ENCODE data around the gene PCSK4.
A peak's percentile ranks its signal among the peaks of the same experiment; 100 is the strongest.

PCSK4 gene

DNA sequence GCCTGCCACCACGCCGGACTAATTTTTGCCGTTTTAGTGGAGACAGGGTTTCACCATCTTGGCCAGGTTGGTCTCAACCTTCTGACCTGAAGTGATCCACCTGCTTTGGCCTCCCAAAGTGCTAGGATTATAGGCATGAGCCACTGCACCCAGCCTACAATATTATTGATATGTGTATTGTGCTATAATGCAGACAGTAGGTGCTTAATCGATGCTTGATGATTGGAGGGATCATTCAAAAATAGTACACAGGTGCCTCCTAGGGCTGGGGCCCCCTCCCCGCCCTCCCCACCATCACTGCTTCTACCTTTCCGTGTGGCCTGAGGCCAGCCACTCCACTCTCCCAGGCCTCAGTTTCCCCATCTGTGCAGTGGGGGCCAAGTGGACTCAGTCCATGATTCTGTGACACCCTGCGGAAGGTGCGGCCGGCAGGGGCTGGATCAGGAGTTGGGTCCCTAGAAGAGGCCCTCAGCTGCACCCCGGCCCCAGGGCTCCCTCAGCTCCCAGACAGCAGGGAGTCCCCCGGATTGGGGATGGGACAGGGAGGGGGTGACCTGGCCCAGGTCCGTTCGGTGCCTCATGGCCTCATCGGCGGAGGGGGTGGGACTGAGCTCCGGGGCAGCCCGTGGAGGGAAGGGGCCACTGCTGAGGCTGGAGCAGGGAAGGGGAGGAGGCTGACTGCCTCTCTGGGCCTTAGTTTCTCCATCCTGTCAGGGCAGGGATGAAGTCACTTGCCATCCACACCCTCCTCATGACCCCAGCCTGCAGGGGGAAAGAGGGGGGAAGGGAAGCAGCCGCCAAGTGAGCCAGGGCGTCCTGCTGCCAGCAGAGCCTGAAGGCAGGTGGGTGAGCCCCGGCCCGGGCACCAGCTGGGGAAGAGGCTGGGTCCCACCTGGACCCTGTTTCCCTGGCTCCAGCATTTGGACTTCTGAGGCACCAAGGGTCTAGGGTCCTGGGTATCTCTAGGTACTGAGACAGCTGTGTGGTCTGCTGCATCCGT is 21.5 kb upstream of the PCSK4 start:
- CTCF ChIA-PET: interaction anchor here (1.0 kb wide), 1 partner anchor 21 kb away, joined by 3 read pairs; no protein-coding TSS in a partner anchor
- no peak overlapping the region for H3K4me3 ChIP-seq (ENCODE audit: low read depth, low read length)
- POLR2A ChIA-PET: no interaction called here

More for the DNA sequence above, 21.5 kb upstream of the PCSK4 start:
- Histone ChIP-seq H3K4me1 (ENCODE audit: control insufficient read depth, insufficient read depth, low read length) (no peaks in the 10 kb centered on the region), H3K9me3 (ENCODE audit: control insufficient read depth, insufficient read depth, low read depth, low read length) (no peaks in the 10 kb centered on the region), H3K27ac (ENCODE audit: extremely low read depth, low read depth, low read length) (no peak overlapping the region), H3K36me3 (ENCODE audit: control insufficient read depth in 2 of 2, insufficient read depth in 1 of 2, low read length in 2 of 2) (no peaks in the 10 kb centered on the region)
- TF ChIP-seq ZNF510 (tag by site-specific recombination; IDR thresholded peaks at IDR 0.05; ENCODE audit: insufficient replicate concordance) (no peak), ZNF624 (tag by site-specific recombination; IDR thresholded peaks at IDR 0.05) (no peak), IKZF3 (tag by site-specific recombination; IDR thresholded peaks at IDR 0.05) (peak; percentile 23; the same call in 1 of the 2 replicates), ZNF248 (tag by site-specific recombination; IDR thresholded peaks at IDR 0.05) (no peak), MEIS1 (CRISPR knock-in tag; IDR thresholded peaks at IDR 0.05; ENCODE audit: borderline replicate concordance) (no peak), ZNF658 (tag by site-specific recombination; IDR thresholded peaks at IDR 0.05) (no peak), OVOL3 (tag by site-specific recombination; IDR thresholded peaks at IDR 0.05) (no peak), ZBTB48 (tag by site-specific recombination; IDR thresholded peaks at IDR 0.05) (no peak), ZNF341 (tag by site-specific recombination; IDR thresholded peaks at IDR 0.05; ENCODE audit: low read depth) (peak; percentile 13; the same call in 1 of the 2 replicates)
- TF ChIP-seq, protein P1, sequence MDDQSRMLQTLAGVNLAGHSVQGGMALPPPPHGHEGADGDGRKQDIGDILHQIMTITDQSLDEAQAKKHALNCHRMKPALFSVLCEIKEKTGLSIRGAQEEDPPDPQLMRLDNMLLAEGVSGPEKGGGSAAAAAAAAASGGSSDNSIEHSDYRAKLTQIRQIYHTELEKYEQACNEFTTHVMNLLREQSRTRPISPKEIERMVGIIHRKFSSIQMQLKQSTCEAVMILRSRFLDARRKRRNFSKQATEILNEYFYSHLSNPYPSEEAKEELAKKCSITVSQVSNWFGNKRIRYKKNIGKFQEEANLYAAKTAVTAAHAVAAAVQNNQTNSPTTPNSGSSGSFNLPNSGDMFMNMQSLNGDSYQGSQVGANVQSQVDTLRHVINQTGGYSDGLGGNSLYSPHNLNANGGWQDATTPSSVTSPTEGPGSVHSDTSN (CRISPR knock-in tag; IDR thresholded peaks at IDR 0.05): no peak
- TF ChIP-seq, protein P2, sequence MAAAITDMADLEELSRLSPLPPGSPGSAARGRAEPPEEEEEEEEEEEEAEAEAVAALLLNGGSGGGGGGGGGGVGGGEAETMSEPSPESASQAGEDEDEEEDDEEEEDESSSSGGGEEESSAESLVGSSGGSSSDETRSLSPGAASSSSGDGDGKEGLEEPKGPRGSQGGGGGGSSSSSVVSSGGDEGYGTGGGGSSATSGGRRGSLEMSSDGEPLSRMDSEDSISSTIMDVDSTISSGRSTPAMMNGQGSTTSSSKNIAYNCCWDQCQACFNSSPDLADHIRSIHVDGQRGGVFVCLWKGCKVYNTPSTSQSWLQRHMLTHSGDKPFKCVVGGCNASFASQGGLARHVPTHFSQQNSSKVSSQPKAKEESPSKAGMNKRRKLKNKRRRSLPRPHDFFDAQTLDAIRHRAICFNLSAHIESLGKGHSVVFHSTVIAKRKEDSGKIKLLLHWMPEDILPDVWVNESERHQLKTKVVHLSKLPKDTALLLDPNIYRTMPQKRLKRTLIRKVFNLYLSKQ (tag by site-specific recombination; IDR thresholded peaks at IDR 0.05; ENCODE audit: borderline replicate concordance): no peak
- TF ChIP-seq, protein P3, sequence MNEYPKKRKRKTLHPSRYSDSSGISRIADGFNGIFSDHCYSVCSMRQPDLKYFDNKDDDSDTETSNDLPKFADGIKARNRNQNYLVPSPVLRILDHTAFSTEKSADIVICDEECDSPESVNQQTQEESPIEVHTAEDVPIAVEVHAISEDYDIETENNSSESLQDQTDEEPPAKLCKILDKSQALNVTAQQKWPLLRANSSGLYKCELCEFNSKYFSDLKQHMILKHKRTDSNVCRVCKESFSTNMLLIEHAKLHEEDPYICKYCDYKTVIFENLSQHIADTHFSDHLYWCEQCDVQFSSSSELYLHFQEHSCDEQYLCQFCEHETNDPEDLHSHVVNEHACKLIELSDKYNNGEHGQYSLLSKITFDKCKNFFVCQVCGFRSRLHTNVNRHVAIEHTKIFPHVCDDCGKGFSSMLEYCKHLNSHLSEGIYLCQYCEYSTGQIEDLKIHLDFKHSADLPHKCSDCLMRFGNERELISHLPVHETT (tag by site-specific recombination; IDR thresholded peaks at IDR 0.05): no peak
- TF ChIP-seq, protein P4, sequence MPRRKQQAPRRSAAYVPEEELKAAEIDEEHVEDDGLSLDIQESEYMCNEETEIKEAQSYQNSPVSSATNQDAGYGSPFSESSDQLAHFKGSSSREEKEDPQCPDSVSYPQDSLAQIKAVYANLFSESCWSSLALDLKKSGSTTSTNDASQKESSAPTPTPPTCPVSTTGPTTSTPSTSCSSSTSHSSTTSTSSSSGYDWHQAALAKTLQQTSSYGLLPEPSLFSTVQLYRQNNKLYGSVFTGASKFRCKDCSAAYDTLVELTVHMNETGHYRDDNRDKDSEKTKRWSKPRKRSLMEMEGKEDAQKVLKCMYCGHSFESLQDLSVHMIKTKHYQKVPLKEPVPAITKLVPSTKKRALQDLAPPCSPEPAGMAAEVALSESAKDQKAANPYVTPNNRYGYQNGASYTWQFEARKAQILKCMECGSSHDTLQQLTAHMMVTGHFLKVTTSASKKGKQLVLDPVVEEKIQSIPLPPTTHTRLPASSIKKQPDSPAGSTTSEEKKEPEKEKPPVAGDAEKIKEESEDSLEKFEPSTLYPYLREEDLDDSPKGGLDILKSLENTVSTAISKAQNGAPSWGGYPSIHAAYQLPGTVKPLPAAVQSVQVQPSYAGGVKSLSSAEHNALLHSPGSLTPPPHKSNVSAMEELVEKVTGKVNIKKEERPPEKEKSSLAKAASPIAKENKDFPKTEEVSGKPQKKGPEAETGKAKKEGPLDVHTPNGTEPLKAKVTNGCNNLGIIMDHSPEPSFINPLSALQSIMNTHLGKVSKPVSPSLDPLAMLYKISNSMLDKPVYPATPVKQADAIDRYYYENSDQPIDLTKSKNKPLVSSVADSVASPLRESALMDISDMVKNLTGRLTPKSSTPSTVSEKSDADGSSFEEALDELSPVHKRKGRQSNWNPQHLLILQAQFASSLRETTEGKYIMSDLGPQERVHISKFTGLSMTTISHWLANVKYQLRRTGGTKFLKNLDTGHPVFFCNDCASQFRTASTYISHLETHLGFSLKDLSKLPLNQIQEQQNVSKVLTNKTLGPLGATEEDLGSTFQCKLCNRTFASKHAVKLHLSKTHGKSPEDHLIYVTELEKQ (tag by site-specific recombination; IDR thresholded peaks at IDR 0.05; ENCODE audit: borderline replicate concordance): no peak
- TF ChIP-seq, protein P5, sequence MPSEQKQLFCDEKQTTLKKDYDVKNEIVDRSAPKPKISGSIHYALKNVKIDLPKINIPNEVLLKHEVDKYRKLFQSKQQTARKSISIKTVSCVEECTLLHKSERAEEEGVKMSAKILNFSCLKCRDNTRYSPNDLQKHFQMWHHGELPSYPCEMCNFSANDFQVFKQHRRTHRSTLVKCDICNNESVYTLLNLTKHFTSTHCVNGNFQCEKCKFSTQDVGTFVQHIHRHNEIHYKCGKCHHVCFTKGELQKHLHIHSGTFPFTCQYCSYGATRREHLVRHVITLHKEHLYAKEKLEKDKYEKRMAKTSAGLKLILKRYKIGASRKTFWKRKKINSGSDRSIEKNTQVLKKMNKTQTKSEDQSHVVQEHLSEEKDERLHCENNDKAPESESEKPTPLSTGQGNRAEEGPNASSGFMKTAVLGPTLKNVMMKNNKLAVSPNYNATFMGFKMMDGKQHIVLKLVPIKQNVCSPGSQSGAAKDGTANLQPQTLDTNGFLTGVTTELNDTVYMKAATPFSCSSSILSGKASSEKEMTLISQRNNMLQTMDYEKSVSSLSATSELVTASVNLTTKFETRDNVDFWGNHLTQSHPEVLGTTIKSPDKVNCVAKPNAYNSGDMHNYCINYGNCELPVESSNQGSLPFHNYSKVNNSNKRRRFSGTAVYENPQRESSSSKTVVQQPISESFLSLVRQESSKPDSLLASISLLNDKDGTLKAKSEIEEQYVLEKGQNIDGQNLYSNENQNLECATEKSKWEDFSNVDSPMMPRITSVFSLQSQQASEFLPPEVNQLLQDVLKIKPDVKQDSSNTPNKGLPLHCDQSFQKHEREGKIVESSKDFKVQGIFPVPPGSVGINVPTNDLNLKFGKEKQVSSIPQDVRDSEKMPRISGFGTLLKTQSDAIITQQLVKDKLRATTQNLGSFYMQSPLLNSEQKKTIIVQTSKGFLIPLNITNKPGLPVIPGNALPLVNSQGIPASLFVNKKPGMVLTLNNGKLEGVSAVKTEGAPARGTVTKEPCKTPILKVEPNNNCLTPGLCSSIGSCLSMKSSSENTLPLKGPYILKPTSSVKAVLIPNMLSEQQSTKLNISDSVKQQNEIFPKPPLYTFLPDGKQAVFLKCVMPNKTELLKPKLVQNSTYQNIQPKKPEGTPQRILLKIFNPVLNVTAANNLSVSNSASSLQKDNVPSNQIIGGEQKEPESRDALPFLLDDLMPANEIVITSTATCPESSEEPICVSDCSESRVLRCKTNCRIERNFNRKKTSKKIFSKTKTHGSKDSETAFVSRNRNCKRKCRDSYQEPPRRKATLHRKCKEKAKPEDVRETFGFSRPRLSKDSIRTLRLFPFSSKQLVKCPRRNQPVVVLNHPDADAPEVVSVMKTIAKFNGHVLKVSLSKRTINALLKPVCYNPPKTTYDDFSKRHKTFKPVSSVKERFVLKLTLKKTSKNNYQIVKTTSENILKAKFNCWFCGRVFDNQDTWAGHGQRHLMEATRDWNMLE (tag by site-specific recombination; conservative IDR thresholded peaks at IDR 0.05; ENCODE audit: low read depth): no peak
- TF ChIP-seq, protein P6, sequence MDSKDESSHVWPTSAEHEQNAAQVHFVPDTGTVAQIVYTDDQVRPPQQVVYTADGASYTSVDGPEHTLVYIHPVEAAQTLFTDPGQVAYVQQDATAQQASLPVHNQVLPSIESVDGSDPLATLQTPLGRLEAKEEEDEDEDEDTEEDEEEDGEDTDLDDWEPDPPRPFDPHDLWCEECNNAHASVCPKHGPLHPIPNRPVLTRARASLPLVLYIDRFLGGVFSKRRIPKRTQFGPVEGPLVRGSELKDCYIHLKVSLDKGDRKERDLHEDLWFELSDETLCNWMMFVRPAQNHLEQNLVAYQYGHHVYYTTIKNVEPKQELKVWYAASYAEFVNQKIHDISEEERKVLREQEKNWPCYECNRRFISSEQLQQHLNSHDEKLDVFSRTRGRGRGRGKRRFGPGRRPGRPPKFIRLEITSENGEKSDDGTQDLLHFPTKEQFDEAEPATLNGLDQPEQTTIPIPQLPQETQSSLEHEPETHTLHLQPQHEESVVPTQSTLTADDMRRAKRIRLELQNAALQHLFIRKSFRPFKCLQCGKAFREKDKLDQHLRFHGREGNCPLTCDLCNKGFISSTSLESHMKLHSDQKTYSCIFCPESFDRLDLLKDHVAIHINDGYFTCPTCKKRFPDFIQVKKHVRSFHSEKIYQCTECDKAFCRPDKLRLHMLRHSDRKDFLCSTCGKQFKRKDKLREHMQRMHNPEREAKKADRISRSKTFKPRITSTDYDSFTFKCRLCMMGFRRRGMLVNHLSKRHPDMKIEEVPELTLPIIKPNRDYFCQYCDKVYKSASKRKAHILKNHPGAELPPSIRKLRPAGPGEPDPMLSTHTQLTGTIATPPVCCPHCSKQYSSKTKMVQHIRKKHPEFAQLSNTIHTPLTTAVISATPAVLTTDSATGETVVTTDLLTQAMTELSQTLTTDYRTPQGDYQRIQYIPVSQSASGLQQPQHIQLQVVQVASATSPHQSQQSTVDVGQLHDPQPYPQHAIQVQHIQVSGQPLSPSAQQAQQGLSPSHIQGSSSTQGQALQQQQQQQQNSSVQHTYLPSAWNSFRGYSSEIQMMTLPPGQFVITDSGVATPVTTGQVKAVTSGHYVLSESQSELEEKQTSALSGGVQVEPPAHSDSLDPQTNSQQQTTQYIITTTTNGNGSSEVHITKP (tag by site-specific recombination; IDR thresholded peaks at IDR 0.05): no peak

Data from HEK293 (cell line).